HG03571 (cell line): ENCODE measurements around the gene SERF1B.
"Not testable (repeated sequence)": the region's sequence is repeated elsewhere in the genome, so short reads cannot be mapped to it uniquely, and the experiment has no call there.

Experiments
- ATAC-seq: cut with Tn5 transposase; IDR thresholded peaks from one replicate; pipeline ENCODE4 v1.9.1; 2021; ENCODE audit not compliant: unreplicated experiment

The SERF1B gene

GRCh38 chr5:70025106-70025844, at the start of gene SERF1B:
SERF1B (plus strand) TSS chr5:70025251; CDS start chr5:70025452, 201 bp downstream.
- ATAC-seq = peak; percentile 90

GRCh38 chr5:69991713-69992112, 33.3 kb upstream of the SERF1B start:
- ATAC-seq = not testable (repeated sequence)

- ATAC-seq = not testable (repeated sequence)
Observed at GRCh38 chr5:69995535-69995934, 29.5 kb upstream of the SERF1B start.

GRCh38 chr5:70020660-70021059, 4.4 kb upstream of the SERF1B start:
- ATAC-seq = not testable (repeated sequence)

- ATAC-seq = not testable (repeated sequence)
Observed at GRCh38 chr5:70025845-70026145, 744 bp downstream of the SERF1B start.

GRCh38 chr5:70031204-70031603, 6.2 kb downstream of the SERF1B start:
- not testable (repeated sequence) for ATAC-seq

GRCh38 chr5:70041411-70041810, 16.4 kb downstream of the SERF1B start:
- not testable (repeated sequence) for ATAC-seq

GRCh38 chr5:70049790-70050142, 24.7 kb downstream of the SERF1B start:
- peak; percentile 28 for ATAC-seq

GRCh38 chr5:70056289-70056942, 31.4 kb downstream of the SERF1B start:
- ATAC-seq = not testable (repeated sequence)

GRCh38 chr5:70057140-70057539, 32.1 kb downstream of the SERF1B start:
- not testable (repeated sequence) for ATAC-seq

- not testable (repeated sequence) for ATAC-seq
Observed at GRCh38 chr5:70077632-70078031, 52.6 kb downstream of the SERF1B start.

GRCh38 chr5:70088907-70089464, 63.9 kb downstream of the SERF1B start:
- not testable (repeated sequence) for ATAC-seq

- not testable (repeated sequence) for ATAC-seq
Observed at GRCh38 chr5:70091776-70092175, 66.7 kb downstream of the SERF1B start.
